ENCODE measurements around the gene GLCCI1.

- TF ChIP-seq HNF4G (IDR thresholded peaks at IDR 0.05) (no peak), TAF1 (conservative IDR thresholded peaks at IDR 0.05) (no peak)
These were observed 87.8 kb downstream of the GLCCI1 start for GRCh38 chr7:8056439-8056838.

Measured in liver (tissue), 1 donor.